Large intestine (tissue), 3 donors: Measurements from ENCODE around the gene PDZD2. TPM values are rescaled to one million over a fixed set of nuclear protein-coding genes. Genes with fewer than 3 reads are reported as not detected.

Source experiments
- DNase-seq, 2 donors: peaks; one replicate each; pipeline versions ENCODE4 v3.0.0 to v3.0.0-alpha.2; 2013
- H3K27ac ChIP-seq: one replicate; pipeline ENCODE4 v1.5.1; 2013; ENCODE audit warnings: low read length
- H3K27me3 ChIP-seq: 2 replicates; pipeline ENCODE4 v1.6.1; 2013; ENCODE audit warnings: low read length; ENCODE audit not compliant: control insufficient read depth, insufficient read depth
- H3K36me3 ChIP-seq: 2 replicates; pipeline ENCODE4 v1.6.1; 2013; ENCODE audit warnings: low read length; ENCODE audit not compliant: control insufficient read depth, insufficient read depth
- H3K4me1 ChIP-seq: one replicate; pipeline ENCODE4 v1.6.1; 2013; ENCODE audit warnings: low read length; ENCODE audit not compliant: control insufficient read depth, insufficient read depth
- H3K4me3 ChIP-seq: one replicate; pipeline ENCODE4 v1.5.1; 2013; ENCODE audit warnings: low read length
- H3K9me3 ChIP-seq: one replicate; pipeline ENCODE4 v1.6.1; 2013; ENCODE audit warnings: mild to moderate bottlenecking, low read depth, low read length, moderate library complexity; ENCODE audit not compliant: control insufficient read depth
- WGBS: methylation state at CpG from one replicate; pipeline ENCODE4 v1.1.5; 2013; ENCODE audit warnings: low lambda C conversion rate; ENCODE audit not compliant: insufficient coverage; 5-methylcytosine and 5-hydroxymethylcytosine counted together
- polyA plus RNA-seq: library from polyadenylated mRNA; unstranded; fragments of 120-200 nt; gene quantifications from one replicate; pipeline ENCODE4 v1.2.1, GENCODE V29; 2013

PDZD2 gene
- polyA plus RNA-seq, 1 donor, result 4.7 TPM

DNA sequence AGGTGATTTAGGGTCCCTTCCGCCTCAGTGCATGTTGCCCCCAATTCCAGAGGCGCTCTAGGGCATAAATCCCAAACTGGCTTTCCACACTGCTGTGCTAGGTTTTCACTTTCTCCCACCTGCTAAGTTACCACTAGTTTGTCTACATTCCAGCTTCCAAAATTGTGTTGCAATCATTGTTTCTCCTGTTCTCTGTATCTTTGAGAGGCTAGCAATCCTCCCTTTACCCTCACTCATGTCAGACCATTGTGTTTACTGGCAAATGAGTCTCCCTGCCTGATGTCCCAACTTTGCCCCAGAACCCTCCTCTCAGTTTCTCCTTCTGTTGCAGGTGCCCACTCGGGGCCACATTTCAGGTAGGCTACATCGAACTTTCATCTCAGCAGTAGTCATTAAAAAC, 221.3 kb downstream of the PDZD2 start:
- peaks cover 3% of the 10 kb centered on the region for H3K4me1 ChIP-seq
- no peak overlapping the region for H3K27ac ChIP-seq
- H3K27me3 ChIP-seq, result peaks cover 18% of the 10 kb centered on the region
- H3K36me3 ChIP-seq, result no peaks in the 10 kb centered on the region
- H3K9me3 ChIP-seq, result peaks cover 4% of the 10 kb centered on the region
- DNase-seq, result no peak
- WGBS, result no CpG with 5 or more reads among the region's 4 CpGs
- H3K4me3 ChIP-seq, result no peak overlapping the region

DNA sequence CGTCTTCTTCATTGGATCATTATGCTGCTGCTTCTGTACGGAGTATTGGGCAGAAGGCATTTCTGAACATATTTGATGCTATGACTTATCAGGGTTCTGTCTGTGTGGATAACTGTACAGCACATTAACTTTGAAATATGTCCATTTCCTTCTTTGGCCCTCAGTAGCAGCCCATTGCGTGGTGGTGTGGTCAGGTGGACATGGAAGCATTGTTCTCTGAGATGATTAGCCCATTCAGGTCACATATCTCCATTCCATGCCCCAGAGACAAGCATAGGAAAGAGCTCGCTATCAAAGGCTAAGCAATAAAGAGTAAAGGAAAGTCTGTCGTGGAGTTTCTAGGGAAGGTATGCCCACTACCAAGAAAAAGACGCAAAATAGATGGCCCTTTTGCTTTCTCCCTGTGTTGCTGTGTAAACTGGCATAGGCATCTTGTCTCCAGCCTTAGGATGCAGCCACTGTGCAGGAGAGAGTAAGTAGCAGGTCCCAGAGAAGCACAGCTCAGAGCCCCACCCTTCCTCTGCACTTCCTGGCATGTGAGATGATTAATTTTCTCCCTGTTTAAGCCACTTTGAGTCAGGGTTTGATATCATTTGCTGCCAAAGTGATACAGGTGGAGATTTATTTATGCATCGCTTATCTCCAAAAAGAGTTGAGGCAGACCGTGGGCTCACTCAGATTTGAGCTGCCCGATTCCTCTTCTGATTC, 221.9 kb downstream of the PDZD2 start:
- Histone ChIP-seq H3K9me3 (peaks cover 4% of the 10 kb centered on the region), H3K4me3 (no peak overlapping the region), H3K4me1 (no peaks in the 10 kb centered on the region), H3K36me3 (no peaks in the 10 kb centered on the region), H3K27me3 (peaks cover 12% of the 10 kb centered on the region), H3K27ac (no peak overlapping the region)
- no peak for DNase-seq
- no CpG with 5 or more reads among the region's 9 CpGs for WGBS

DNA sequence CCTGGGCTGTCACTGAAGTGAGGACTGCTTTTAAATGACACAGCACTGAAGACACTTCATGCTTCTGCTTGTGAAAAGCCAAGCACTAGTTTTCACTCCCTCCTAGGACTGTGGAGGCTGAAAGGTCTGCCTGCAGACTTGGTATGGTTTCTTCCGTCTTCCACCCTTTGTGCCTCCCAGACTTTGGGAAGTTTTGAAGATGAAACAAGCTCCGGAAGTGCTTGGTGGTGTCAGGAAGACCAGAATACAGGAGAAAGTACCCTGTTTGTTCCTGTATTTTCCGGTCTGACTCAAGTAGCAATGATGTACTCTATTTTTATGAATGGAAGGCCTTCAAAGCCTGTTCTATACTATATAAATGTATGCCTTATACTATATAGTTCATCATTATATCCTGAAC, 222.7 kb downstream of the PDZD2 start:
- H3K27ac ChIP-seq, result no peak overlapping the region
- peaks cover 4% of the 10 kb centered on the region for H3K9me3 ChIP-seq
- H3K27me3 ChIP-seq, result peaks cover 5% of the 10 kb centered on the region
- H3K4me3 ChIP-seq, result no peak overlapping the region
- H3K36me3 ChIP-seq, result no peaks in the 10 kb centered on the region
- H3K4me1 ChIP-seq, result no peaks in the 10 kb centered on the region
- no CpG with 5 or more reads among the region's 3 CpGs for WGBS
- DNase-seq, result no peak

DNA sequence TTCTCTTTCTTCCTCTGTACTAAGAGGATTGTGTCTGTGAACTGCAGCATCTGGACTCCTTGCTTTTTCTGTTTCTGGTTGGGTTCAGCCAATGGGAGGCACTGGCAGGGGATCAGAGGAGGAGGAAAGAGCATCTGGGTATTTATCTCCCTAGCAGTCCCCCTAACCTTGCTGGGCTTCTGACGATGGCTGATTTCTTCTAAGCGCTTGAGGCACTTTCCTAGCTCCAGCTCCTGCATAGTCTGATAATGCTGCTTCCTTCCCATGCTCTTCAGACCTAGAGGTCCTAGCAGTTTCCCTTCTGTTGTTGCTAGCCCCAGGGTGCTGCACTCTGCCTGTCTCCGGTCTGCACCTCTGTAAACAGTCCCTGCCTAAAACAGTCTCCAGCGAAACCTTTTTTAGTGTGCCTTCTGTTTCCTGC, 225.1 kb downstream of the PDZD2 start:
- 48% methylated on average over 2 of the region's 4 CpGs for WGBS
- no peak overlapping the region for H3K4me3 ChIP-seq
- H3K4me1 ChIP-seq, result no peaks in the 10 kb centered on the region
- H3K27me3 ChIP-seq, result no peaks in the 10 kb centered on the region
- no peaks in the 10 kb centered on the region for H3K36me3 ChIP-seq
- H3K9me3 ChIP-seq, result peaks cover under 1% of the 10 kb centered on the region
- DNase-seq, result no peak
- no peak overlapping the region for H3K27ac ChIP-seq

DNA sequence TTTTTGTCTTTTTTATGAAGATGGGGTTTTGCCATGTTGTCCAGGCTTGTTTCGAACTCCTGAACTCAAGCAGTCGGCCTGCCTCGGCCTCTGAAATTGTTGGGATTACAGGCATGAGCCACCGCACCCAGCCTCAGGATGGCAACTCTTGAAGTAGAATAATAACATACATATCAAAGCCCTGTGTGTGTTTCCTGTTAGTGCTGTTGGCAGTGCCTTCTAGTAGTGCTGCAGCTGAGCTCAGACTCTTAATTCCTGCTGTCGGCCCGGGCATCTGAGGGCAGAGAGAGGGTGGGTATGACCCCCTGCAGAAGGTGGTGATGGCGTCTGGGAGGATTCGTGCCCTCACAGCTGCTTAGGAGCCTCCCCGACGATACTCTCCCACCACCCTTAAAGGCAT, 227.2 kb downstream of the PDZD2 start:
- H3K4me1 ChIP-seq, result no peaks in the 10 kb centered on the region
- WGBS, result no CpG with 5 or more reads among the region's 10 CpGs

DNA sequence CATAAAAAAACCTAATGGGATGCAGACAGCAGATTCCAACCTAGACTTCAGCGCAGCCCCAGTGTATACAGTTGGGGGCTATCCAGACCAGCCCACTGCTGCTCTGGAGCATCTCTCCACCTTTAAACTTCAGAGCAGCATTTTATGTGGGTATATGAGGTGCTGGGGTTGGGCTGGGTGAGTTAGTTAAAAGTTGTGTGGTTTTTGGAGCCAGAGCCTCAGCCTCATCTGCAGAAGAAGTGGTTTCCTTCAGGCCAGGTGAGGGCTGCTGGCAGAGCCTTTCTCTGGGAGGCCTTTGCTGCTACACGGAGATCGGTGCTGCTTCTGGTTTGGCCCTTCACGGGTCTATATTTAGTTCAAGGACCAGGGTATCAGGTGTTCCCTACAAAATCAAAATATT, 228.3 kb downstream of the PDZD2 start:
- Histone ChIP-seq H3K9me3 (no peaks in the 10 kb centered on the region), H3K27ac (no peak overlapping the region), H3K4me1 (no peaks in the 10 kb centered on the region), H3K4me3 (no peak overlapping the region), H3K27me3 (no peaks in the 10 kb centered on the region), H3K36me3 (no peaks in the 10 kb centered on the region)
- no CpG with 5 or more reads among the region's 4 CpGs for WGBS
- no peak for DNase-seq

More for the DNA sequence above, 227.2 kb downstream of the PDZD2 start:
- no peak overlapping the region for H3K4me3 ChIP-seq
- no peak for DNase-seq
- no peaks in the 10 kb centered on the region for H3K27me3 ChIP-seq
- no peak overlapping the region for H3K27ac ChIP-seq
- H3K9me3 ChIP-seq, result no peaks in the 10 kb centered on the region
- H3K36me3 ChIP-seq, result no peaks in the 10 kb centered on the region

DNA sequence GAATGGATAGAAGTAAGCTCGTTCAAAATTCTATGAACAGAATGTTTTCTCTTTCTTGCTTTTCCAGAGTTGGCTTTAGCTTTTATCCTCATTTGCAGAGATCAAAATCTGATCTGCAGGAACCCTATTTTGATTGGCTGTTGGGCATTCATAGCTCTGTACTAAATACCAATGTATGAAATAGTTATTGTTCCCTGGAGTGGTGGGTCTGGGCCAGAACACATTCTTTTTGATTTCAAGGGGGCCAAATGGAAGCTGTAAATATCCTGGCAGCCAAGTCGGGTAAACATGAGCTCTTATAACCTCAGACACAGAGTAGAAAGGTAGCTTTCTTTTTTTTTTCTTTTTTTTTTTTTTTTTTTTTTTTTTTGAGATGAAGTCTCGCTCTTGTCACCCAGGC, 241.5 kb downstream of the PDZD2 start:
- H3K27me3 ChIP-seq, result no peaks in the 10 kb centered on the region
- no peaks in the 10 kb centered on the region for H3K9me3 ChIP-seq
- no peaks in the 10 kb centered on the region for H3K36me3 ChIP-seq
- no peak overlapping the region for H3K4me3 ChIP-seq
- H3K27ac ChIP-seq, result no peak overlapping the region
- WGBS, result no CpG with 5 or more reads among the region's 3 CpGs
- no peak for DNase-seq
- no peaks in the 10 kb centered on the region for H3K4me1 ChIP-seq

DNA sequence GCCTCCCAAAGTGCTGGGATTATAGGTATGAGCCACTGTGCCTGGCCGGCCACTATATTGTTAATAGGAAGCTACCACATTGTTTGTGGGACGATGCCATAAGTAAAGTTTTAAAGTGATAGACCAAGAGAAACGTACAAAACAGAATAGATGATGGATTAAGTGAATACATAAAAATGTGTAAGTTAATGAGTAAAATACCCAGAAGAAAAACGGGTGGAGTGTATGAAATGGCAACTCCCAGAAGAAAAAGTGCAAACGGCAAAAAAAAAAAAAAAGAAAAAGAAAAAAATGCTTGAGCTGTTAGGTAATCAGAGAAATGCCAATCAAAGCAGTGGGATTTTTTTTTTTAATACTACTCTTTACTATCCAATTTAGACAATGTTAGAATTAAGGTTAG, 246.0 kb downstream of the PDZD2 start:
- H3K27me3 ChIP-seq, result no peaks in the 10 kb centered on the region
- no peaks in the 10 kb centered on the region for H3K4me1 ChIP-seq
- H3K27ac ChIP-seq, result no peak overlapping the region
- DNase-seq, result no peak
- 61% methylated on average over 4 of the region's 5 CpGs for WGBS
- H3K4me3 ChIP-seq, result no peak overlapping the region
- H3K9me3 ChIP-seq, result no peaks in the 10 kb centered on the region
- H3K36me3 ChIP-seq, result no peaks in the 10 kb centered on the region

DNA sequence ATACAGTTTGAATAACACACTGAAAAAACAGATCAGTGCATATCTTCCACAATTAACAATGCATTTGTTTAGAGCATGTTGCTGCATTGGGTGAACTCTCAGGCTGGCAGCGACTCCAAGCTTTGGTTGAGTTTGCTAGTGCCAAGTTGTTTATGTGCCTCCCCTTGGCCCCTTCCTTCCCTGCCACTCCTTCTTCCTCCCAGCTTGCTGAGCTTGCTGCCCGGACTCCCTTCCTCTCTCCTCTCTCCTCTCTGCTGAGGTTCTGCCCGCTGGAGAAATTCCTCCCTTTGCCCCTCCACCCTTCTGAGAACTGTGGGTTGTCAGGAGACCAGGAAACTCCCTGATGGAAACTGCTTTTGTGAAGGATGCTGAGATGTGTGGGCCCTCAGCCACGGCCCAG, 247.3 kb downstream of the PDZD2 start:
- no peaks in the 10 kb centered on the region for H3K36me3 ChIP-seq
- DNase-seq, result no peak

DNA sequence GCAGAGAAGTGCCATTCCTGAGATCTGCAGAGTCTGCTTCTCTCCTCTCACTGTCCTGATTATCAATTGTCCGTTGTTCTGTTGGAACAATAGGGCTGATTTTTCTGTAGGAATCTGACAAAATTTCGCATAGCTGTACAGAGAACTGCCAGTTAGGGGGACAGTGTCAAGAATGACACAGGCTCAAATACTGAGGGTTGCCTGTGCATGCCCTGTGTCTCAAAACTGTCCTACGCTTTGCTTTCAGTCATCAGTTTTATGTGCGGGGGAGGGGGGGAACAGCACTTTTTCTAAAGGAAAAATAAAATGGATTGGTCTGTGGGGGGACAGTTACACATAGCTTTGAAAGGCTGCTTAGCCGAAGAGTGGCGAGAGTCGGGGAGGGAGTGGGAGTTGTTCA, 248.6 kb downstream of the PDZD2 start:
- no peak for DNase-seq
- Histone ChIP-seq H3K27me3 (no peaks in the 10 kb centered on the region), H3K4me1 (peaks cover 4% of the 10 kb centered on the region), H3K27ac (no peak overlapping the region), H3K9me3 (no peaks in the 10 kb centered on the region), H3K4me3 (no peak overlapping the region), H3K36me3 (no peaks in the 10 kb centered on the region)
- 80% methylated on average over 1 of the region's 7 CpGs for WGBS

More for the DNA sequence above, 247.3 kb downstream of the PDZD2 start:
- WGBS, result no CpG with 5 or more reads among the region's 4 CpGs
- no peak overlapping the region for H3K27ac ChIP-seq
- no peak overlapping the region for H3K4me3 ChIP-seq
- H3K27me3 ChIP-seq, result no peaks in the 10 kb centered on the region
- H3K4me1 ChIP-seq, result peaks cover 4% of the 10 kb centered on the region
- no peaks in the 10 kb centered on the region for H3K9me3 ChIP-seq

DNA sequence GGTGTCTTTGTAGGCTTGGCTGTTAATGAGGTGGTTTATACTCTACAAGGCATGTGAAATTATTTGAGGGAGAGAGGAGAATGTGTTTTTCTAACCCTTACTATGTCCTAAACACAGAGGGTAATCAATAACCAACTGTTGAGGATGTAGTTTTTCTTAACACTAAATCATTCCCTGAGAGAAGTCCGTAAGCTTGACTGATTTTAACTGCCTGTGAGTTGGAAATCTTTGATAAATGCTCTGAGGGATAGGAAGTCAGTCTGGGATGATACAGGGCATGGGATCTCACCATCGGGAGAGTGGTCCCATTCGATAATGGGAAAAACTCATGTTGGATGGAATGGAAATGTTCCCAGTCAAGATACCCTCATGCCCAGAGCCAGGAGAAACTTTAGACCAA, 249.6 kb downstream of the PDZD2 start:
- DNase-seq, result no peak
- no peaks in the 10 kb centered on the region for H3K36me3 ChIP-seq
- peaks cover 4% of the 10 kb centered on the region for H3K4me1 ChIP-seq
- H3K9me3 ChIP-seq, result no peaks in the 10 kb centered on the region
- 100% methylated on average over 1 of the region's 3 CpGs for WGBS
- H3K4me3 ChIP-seq, result no peak overlapping the region
- H3K27me3 ChIP-seq, result no peaks in the 10 kb centered on the region
- H3K27ac ChIP-seq, result no peak overlapping the region
